SK-N-MC (cell line): ENCODE measurements around the gene SREBF1.

Experiments used
- EZH2 ChIP-seq: fragments of 200-600 bp; sonication (generic); IDR thresholded peaks from one replicate; pipeline ENCODE4 v1.6.1; 2017; ENCODE audit warnings: antibody characterized with exemption
- FOXP2 ChIP-seq: optimal IDR thresholded peaks from 2 replicates; pipeline ENCODE3; 2011; ENCODE audit warnings: mild to moderate bottlenecking, moderate library complexity; ENCODE audit not compliant: insufficient read depth; ENCODE audit errors: extremely low read length, control extremely low read depth
- POLR2AphosphoS5 ChIP-seq: IDR thresholded peaks from 2 replicates; pipeline ENCODE4 v1.6.1; 2012; ENCODE audit warnings: mild to moderate bottlenecking, low read depth, low read length, borderline replicate concordance

- TF ChIP-seq POLR2AphosphoS5 (no peak), EZH2 (no peak), FOXP2 (no peak)
These were observed 23.4 kb upstream of the SREBF1 start for GRCh38 chr17:17859909-17860765.
